ENCODE results near the gene MUC20. TPM values are rescaled to one million over a fixed set of nuclear protein-coding genes. Genes with fewer than 3 reads are reported as not detected.

MUC20 gene
- total RNA-seq, 1 donor from 2014 or later, result 52.0 TPM

GRCh38 chr3:195755391-195755790, 34.6 kb downstream of the MUC20 start:
- no peak overlapping the region for H3K4me3 ChIP-seq
- no peak for TF ChIP-seq CTCF (IDR thresholded peaks at IDR 0.05)
- H3K4me1 ChIP-seq, result no peaks in the 10 kb centered on the region
- intact Hi-C loops (cut with DNase I), result no loop called here
- no peak for DNase-seq (ENCODE audit: low spot score in 2 of 2)
- no peaks in the 10 kb centered on the region for H3K27me3 ChIP-seq
- no peaks in the 10 kb centered on the region for H3K36me3 ChIP-seq
- no peaks in the 10 kb centered on the region for H3K9me3 ChIP-seq
- no peak overlapping the region for H3K27ac ChIP-seq

- intact Hi-C loops (cut with DNase I), result no loop called here
- DNase-seq (ENCODE audit: low spot score in 2 of 2), result no peak
These were observed 35.3 kb downstream of the MUC20 start for GRCh38 chr3:195755791-195756676.

GRCh38 chr3:195757438-195757770, 36.6 kb downstream of the MUC20 start:
- no peak for TF ChIP-seq CTCF (IDR thresholded peaks at IDR 0.05)
- no peaks in the 10 kb centered on the region for H3K4me1 ChIP-seq
- no peaks in the 10 kb centered on the region for H3K36me3 ChIP-seq
- no peak overlapping the region for H3K27ac ChIP-seq
- no peak for DNase-seq (ENCODE audit: low spot score in 2 of 2)
- no peak overlapping the region for H3K4me3 ChIP-seq
- intact Hi-C loops (cut with DNase I), result no loop called here
- H3K27me3 ChIP-seq, result no peaks in the 10 kb centered on the region
- no peaks in the 10 kb centered on the region for H3K9me3 ChIP-seq

More at GRCh38 chr3:195755791-195756676, 35.3 kb downstream of the MUC20 start:
- no peaks in the 10 kb centered on the region for H3K36me3 ChIP-seq
- no peak overlapping the region for H3K4me3 ChIP-seq
- no peaks in the 10 kb centered on the region for H3K4me1 ChIP-seq
- H3K27ac ChIP-seq, result no peak overlapping the region
- TF ChIP-seq CTCF (IDR thresholded peaks at IDR 0.05), result no peak
- H3K9me3 ChIP-seq, result no peaks in the 10 kb centered on the region
- no peaks in the 10 kb centered on the region for H3K27me3 ChIP-seq

- Histone ChIP-seq H3K4me1 (no peaks in the 10 kb centered on the region), H3K9me3 (no peaks in the 10 kb centered on the region), H3K27ac (no peak overlapping the region), H3K27me3 (no peaks in the 10 kb centered on the region), H3K36me3 (no peaks in the 10 kb centered on the region), H3K4me3 (no peak overlapping the region)
- TF ChIP-seq CTCF (IDR thresholded peaks at IDR 0.05), result no peak
- no peak for DNase-seq (ENCODE audit: low spot score in 2 of 2)
- intact Hi-C loops (cut with DNase I), result no loop called here
These were observed 37.0 kb downstream of the MUC20 start for GRCh38 chr3:195757827-195758226.

- no peaks in the 10 kb centered on the region for H3K36me3 ChIP-seq
- no peaks in the 10 kb centered on the region for H3K9me3 ChIP-seq
- H3K4me3 ChIP-seq, result no peak overlapping the region
- intact Hi-C loops (cut with DNase I), result no loop called here
- no peak for DNase-seq (ENCODE audit: low spot score in 2 of 2)
- TF ChIP-seq CTCF (IDR thresholded peaks at IDR 0.05), result no peak
- no peaks in the 10 kb centered on the region for H3K4me1 ChIP-seq
- no peaks in the 10 kb centered on the region for H3K27me3 ChIP-seq
- H3K27ac ChIP-seq, result no peak overlapping the region
These were observed 38.1 kb downstream of the MUC20 start for GRCh38 chr3:195758721-195759353.
